Activated T-helper 2 cell treated with anti-CD3 and anti-CD28 coated beads, Interferon-gamma antibody, Interleukin-2, Interleukin-4, amounts not matched to agents 10 μg/mL and 5 μg/mL and 100 μg/mL, durations not matched to agents 14 hours and 24 hours and 36 hours (primary cell): ENCODE data around the gene METTL9. TPM values are rescaled to one million over a fixed set of nuclear protein-coding genes. Genes with fewer than 3 reads are reported as not detected.

ENCODE experiments used
- DNase-seq: peaks from one replicate; pipeline ENCODE4 v3.0.0; 2021; ENCODE audit warnings: low spot score
- H3K27ac Mint-ChIP-seq: one replicate; pipeline ENCODE4 v1.8.0; 2021; ENCODE audit warnings: mixed read lengths
- H3K27me3 Mint-ChIP-seq: one replicate; pipeline ENCODE4 v1.8.0; 2021; ENCODE audit warnings: low read depth, mixed read lengths
- H3K36me3 Mint-ChIP-seq: one replicate; pipeline ENCODE4 v1.8.0; 2021; ENCODE audit warnings: low read depth, mixed read lengths
- H3K4me1 Mint-ChIP-seq: one replicate; pipeline ENCODE4 v1.8.0; 2021; ENCODE audit warnings: low read depth, mixed read lengths
- H3K4me3 Mint-ChIP-seq: one replicate; pipeline ENCODE4 v1.8.0; 2021; ENCODE audit warnings: low read depth, mild to moderate bottlenecking, moderate library complexity, mixed read lengths
- H3K9me3 Mint-ChIP-seq: one replicate; pipeline ENCODE4 v1.8.0; 2021; ENCODE audit warnings: mixed read lengths
- intact Hi-C: fragments of 100-400 bp; cut with micrococcal nuclease; formaldehyde crosslinking; loops from one replicate; pipeline ENCODE4 v1.15.1; 2023
- total RNA-seq: library from RNA; stranded (reverse); gene quantifications from 2 replicates; pipeline ENCODE4 v1.2.3, GENCODE V29; 2022

Gene METTL9
- total RNA-seq, 1 donor from 2014 or later = 73.9 TPM

GRCh38 chr16:21702276-21702675, 102.9 kb downstream of the METTL9 start:
- Mint-ChIP-seq H3K9me3 (no peaks in the 10 kb centered on the region), H3K27me3 (peaks cover 2% of the 10 kb centered on the region), H3K36me3 (no peaks in the 10 kb centered on the region), H3K4me1 (peaks cover 7% of the 10 kb centered on the region), H3K27ac (no peak overlapping the region), H3K4me3 (no peak overlapping the region)
- intact Hi-C loops = no loop called here
- no peak for DNase-seq

GRCh38 chr16:21703156-21703555, 103.8 kb downstream of the METTL9 start:
- intact Hi-C loops = no loop called here
- DNase-seq = no peak
- H3K27ac Mint-ChIP-seq = no peak overlapping the region
- no peaks in the 10 kb centered on the region for H3K36me3 Mint-ChIP-seq
- H3K9me3 Mint-ChIP-seq = no peaks in the 10 kb centered on the region
- peaks cover 2% of the 10 kb centered on the region for H3K27me3 Mint-ChIP-seq
- H3K4me3 Mint-ChIP-seq = no peak overlapping the region
- H3K4me1 Mint-ChIP-seq = peaks cover 7% of the 10 kb centered on the region

GRCh38 chr16:21703589-21704174, 104.3 kb downstream of the METTL9 start:
- Mint-ChIP-seq H3K9me3 (no peaks in the 10 kb centered on the region), H3K36me3 (no peaks in the 10 kb centered on the region), H3K4me1 (peaks cover 9% of the 10 kb centered on the region), H3K4me3 (no peak overlapping the region), H3K27ac (no peak overlapping the region), H3K27me3 (peaks cover 2% of the 10 kb centered on the region)
- DNase-seq = no peak
- intact Hi-C loops = no loop called here

- no peak for DNase-seq
- Mint-ChIP-seq H3K4me1 (peaks cover 9% of the 10 kb centered on the region), H3K4me3 (no peak overlapping the region), H3K36me3 (no peaks in the 10 kb centered on the region), H3K9me3 (no peaks in the 10 kb centered on the region), H3K27ac (no peak overlapping the region), H3K27me3 (peaks cover 2% of the 10 kb centered on the region)
- intact Hi-C loops = no loop called here
Observed at GRCh38 chr16:21704266-21704665, 104.9 kb downstream of the METTL9 start.

- Mint-ChIP-seq H3K4me1 (peaks cover 9% of the 10 kb centered on the region), H3K27me3 (peaks cover 2% of the 10 kb centered on the region), H3K4me3 (no peak overlapping the region), H3K36me3 (no peaks in the 10 kb centered on the region), H3K27ac (no peak overlapping the region), H3K9me3 (no peaks in the 10 kb centered on the region)
- DNase-seq = no peak
- intact Hi-C loops = no loop called here
Observed at GRCh38 chr16:21704733-21705132, 105.4 kb downstream of the METTL9 start.

Other genes with a start within 250 kb of the METTL9 start
- gene IGSF6, start 53.0 kb downstream of the METTL9 start, total RNA-seq = not detected in 2 replicates
- 0.07 TPM in 1 of 2 replicates, not detected in the other for gene OTOA, start 64.4 kb downstream of the METTL9 start, total RNA-seq